KOPT-K1 (cell line): ENCODE measurements around the gene INCA1.

ENCODE experiments used
- H3K27ac ChIP-seq: fragments of 200-600 bp; sonication (generic); 2 replicates; pipeline ENCODE4 v1.5.1; 2016; ENCODE audit warnings: antibody characterized with exemption, mild to moderate bottlenecking, low read depth, low read length; ENCODE audit not compliant: poor library complexity, severe bottlenecking
- H3K36me3 ChIP-seq: fragments of 200-600 bp; sonication (generic); 2 replicates; pipeline ENCODE4 v1.5.1; 2017; ENCODE audit warnings: antibody characterized with exemption, mild to moderate bottlenecking, low read length, moderate library complexity; ENCODE audit not compliant: insufficient read depth
- H3K9me3 ChIP-seq: fragments of 200-600 bp; sonication (generic); 2 replicates; pipeline ENCODE4 v1.5.1; 2017; ENCODE audit warnings: antibody characterized with exemption, low read length, mild to moderate bottlenecking; ENCODE audit not compliant: insufficient read depth, poor library complexity, severe bottlenecking

The INCA1 gene

DNA sequence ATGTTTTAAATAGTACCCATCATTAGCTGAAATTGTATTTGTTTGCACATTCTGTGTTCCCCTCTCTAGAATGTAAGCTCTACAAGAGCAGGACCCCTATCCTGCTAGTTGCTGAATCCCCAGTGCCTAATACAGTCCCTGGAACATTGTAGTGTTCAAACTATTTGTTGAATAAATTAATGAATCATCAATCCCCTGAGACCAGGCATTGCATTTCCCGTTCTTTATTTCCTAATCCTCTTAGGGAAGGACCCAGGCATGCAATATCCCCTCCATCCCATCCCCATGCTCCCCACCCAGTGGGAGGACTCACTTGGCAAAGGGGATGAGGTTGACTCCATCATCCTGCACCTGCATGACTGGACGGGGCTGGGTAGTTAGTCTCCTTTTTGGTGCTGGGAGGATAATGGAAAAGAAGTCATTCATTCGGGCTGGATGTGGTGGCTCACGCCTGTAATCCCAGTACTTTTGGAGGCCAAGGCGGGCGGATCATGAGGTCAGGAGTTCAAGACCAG lies 3.2 kb downstream of the INCA1 start:
- H3K9me3 ChIP-seq, result no peaks in the 10 kb centered on the region
- no peak overlapping the region for H3K27ac ChIP-seq
- H3K36me3 ChIP-seq, result no peaks in the 10 kb centered on the region

GRCh38 chr17:4987767-4988567 lies 9.4 kb downstream of the INCA1 start:
- Histone ChIP-seq H3K9me3 (no peaks in the 10 kb centered on the region), H3K36me3 (peaks cover under 1% of the 10 kb centered on the region; the same call in 1 of the 2 replicates), H3K27ac (peak overlapping the region; percentile 63)

DNA sequence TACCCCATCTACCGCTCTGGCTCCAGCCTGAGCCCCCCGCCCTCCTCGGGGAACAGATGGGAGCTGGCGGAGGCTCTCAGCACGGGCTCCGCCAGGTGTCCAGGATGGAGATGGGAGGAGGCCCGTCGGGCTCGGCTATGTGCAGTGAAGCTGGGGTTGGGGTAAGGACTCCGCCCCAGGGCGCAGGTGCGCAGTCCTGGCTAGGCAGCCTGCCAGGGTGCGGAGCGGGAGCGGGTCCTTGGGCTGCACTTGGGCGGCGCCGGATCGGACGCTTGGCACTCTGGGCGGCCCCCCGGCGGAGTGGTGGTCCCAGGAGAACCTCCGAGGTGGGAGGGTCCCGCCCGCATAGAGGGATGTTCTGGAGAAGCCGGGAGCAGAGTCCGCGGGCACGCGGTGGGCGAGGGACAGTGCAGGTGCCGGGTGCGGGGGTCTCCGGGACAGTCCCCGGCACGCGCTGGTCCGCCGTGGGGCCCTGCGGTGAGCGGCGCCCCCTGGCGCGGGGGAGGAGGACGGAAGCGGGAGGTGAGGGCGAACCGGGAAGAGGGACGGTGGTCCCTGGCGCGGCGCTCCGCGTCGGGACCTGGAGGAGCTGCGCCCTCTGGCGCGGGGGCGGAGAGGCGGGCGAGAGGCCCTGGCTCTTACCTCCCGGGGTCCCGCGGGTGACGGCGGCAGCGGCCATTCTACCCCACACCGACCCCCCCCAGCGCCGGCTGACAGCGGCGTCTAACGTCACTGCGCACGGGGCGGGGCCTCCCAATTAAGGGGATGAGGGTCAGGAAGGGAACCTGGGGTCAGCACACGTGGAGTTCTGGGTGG lies 10.2 kb downstream of the INCA1 start, which contains the start of gene CAMTA2:
CAMTA2 (minus strand) TSS at position 725 of the 816 bp plus-strand sequence. CDS start 1,453 bp downstream, outside the sequence.
- peak within 1 kb of the TSS; percentile 63 for H3K27ac ChIP-seq
- H3K36me3 ChIP-seq, result peaks cover 9% of the 10 kb centered on the region; the same call in 1 of the 2 replicates
- H3K9me3 ChIP-seq, result no peaks in the 10 kb centered on the region

DNA sequence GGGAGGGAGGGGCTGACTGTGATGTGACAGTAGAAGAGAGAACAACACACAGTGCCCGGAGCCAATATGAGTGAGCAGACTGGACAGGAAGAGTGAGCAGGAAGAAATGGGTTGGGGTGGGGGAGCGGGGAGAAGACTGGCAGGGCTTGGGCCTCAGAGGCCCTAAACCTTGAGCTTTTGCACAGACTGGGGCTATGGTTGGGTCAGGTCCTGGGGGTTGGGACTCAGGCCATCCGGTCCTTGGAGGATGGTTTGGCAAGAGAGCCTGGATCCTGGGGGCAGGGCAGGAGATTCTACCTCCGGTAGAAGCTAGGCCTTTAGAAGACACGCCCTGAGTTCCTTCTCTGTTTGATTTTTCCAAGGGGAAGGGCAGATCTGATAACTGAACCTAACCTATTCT lies 10.9 kb downstream of the INCA1 start:
- no peak overlapping the region for H3K27ac ChIP-seq
- H3K9me3 ChIP-seq, result no peaks in the 10 kb centered on the region
- peaks cover 17% of the 10 kb centered on the region; the same call in 1 of the 2 replicates for H3K36me3 ChIP-seq

DNA sequence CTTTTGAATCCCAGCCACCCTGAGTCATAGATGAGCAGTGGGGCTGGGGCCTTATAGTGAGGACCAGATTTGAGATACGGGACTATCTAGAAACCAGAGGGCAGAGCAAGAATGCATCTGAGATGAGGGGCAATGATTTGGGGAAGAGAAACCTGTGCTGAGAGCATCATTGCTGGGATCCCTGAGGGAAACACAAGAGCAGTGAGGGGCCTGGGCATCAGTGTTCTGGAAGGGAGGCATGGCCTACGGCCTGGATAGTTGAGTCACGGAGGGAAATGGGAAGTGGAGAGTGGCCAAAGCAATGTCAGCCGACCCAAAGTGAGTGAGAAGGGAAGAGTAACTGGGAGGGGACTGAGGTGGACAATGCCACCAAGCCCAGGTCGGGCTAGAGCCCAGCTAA lies 15.0 kb downstream of the INCA1 start:
- Histone ChIP-seq H3K9me3 (no peaks in the 10 kb centered on the region), H3K36me3 (peaks cover 51% of the 10 kb centered on the region), H3K27ac (no peak overlapping the region)

GRCh38 chr17:4980644-4981216 lies 16.6 kb downstream of the INCA1 start:
- Histone ChIP-seq H3K27ac (no peak overlapping the region), H3K9me3 (no peaks in the 10 kb centered on the region), H3K36me3 (peaks cover 60% of the 10 kb centered on the region)

DNA sequence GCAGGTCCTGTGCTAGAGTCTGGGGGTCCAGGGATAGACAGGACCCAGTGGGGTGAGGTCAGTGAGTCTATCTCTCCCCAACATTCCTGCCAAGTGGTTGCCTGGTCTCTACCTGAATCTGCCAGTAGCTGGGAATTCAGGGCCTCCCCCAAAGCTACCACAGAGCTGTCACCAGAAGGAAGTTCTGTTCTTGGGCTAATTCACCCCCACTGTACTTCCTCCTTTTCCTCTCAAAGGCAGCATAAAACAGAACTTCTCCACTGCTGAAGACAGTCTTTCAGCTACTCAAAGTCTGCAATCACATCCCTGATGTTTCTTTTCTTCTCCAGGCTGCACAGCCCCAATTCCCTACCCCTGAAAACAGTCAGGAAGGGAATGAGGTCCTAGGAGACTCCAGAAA lies 18.6 kb downstream of the INCA1 start:
- H3K36me3 ChIP-seq, result peaks cover 67% of the 10 kb centered on the region
- no peaks in the 10 kb centered on the region for H3K9me3 ChIP-seq
- H3K27ac ChIP-seq, result no peak overlapping the region

- Histone ChIP-seq H3K9me3 (no peaks in the 10 kb centered on the region), H3K36me3 (peaks cover 70% of the 10 kb centered on the region), H3K27ac (no peak overlapping the region)
Observed at GRCh38 chr17:4974115-4974670, 23.1 kb downstream of the INCA1 start.

DNA sequence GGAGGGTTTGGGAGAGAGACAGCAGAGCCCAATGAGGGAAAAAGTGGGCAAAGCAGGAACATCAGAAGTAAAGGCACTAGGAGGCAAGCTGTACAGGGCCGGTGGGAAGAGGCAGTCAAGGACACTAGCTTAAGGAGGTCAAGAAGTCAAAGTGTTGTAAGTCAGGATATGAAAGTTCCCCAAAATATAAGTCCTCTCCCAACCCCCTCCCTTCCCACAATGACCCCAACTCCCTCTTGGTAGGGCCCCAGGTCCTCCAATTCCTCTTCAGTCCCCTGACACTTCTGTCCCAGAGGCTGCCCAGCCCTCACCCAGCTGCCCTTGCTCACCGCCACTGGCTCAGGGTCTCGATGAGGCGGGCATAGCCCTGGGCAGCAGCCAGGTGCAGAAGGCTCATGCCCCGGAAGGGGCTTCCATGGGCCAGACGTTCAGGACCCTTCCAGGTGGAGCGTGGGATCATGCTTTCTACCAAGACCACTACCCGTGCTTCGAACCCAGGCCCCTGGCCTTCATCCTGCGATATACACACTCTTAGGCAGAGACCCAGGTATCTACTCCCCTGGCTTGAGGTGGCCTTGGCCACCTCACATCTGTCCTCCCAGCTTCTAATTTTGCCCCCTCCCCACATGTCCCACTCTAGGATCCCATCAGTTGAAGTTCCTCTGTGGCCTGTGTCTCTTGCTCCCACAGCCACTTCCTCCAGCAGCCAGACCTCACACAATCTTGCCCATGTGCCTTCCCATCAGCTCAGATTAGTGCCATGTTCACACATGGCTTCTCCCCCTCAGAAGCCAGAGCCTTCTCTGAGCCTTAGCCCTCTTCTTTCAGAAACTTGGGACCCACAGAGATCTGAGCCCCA lies 23.8 kb downstream of the INCA1 start:
- Histone ChIP-seq H3K36me3 (peaks cover 67% of the 10 kb centered on the region), H3K27ac (no peak overlapping the region), H3K9me3 (no peaks in the 10 kb centered on the region)

GRCh38 chr17:4972752-4973151 lies 24.6 kb downstream of the INCA1 start:
- H3K36me3 ChIP-seq, result peaks cover 60% of the 10 kb centered on the region
- no peak overlapping the region for H3K27ac ChIP-seq

DNA sequence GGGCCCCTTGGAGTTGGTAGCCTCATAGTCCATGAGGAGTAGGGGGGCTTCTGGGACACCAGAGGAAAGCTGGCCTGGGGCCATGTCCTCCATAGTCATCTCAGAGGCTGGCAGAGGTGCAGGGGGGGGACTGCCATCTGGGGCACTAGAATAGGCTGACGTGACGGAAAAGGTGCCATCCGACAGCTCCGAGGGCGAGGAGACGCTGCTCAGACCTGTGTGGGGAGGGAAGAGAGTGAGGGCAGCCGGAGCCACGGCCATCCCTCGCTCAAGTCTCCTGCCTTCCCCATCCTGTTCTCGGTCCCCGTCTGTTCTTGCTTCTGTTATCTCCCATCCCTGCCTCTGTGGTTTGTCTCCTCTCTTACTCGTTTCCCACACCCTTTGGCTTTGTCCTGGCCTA lies 25.0 kb downstream of the INCA1 start:
- peaks cover 55% of the 10 kb centered on the region for H3K36me3 ChIP-seq
- H3K9me3 ChIP-seq, result no peaks in the 10 kb centered on the region
- H3K27ac ChIP-seq, result no peak overlapping the region

More at GRCh38 chr17:4972752-4973151, 24.6 kb downstream of the INCA1 start:
- no peaks in the 10 kb centered on the region for H3K9me3 ChIP-seq

DNA sequence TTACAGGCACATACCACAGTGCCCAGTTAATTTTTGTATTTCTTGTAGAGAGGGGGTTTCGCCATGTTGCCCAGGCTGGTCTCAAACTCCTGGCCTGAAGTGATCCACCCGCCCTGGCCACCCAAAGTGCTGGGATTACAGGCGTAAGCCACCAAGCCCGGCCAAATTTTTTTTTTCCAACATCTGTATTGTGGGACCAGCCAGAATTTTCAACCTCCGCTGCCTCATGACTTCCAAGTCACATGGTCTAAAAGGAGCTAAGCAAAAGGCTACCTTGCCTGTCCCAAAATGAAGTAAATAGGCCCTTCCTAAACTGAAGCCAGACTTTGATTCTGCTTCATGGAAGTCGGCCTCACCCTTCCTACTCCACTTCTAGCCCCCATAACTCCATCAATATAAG lies 25.5 kb downstream of the INCA1 start:
- Histone ChIP-seq H3K9me3 (no peaks in the 10 kb centered on the region), H3K27ac (no peak overlapping the region), H3K36me3 (peaks cover 50% of the 10 kb centered on the region)

DNA sequence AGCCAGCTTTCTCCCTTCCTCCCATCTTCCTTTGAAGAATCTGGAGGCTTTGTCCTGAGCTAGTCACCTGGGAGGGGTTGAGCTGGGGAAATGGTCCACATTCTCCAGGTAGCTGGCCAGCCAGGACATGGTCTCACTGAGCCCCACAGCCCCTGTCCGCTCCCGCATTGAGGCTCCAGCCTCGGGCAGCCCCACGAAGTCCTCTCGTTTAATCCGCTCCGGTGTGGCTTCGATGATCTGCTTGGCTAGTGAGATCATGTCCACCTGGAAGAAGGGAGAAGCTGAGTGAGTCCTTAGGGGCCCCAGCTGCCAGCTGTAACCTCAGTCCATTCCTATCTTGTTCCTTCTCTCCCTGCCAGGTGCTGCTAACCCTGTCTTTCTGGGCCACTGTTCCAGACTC lies 27.0 kb downstream of the INCA1 start:
- peaks cover 46% of the 10 kb centered on the region for H3K36me3 ChIP-seq
- no peak overlapping the region for H3K27ac ChIP-seq
- no peaks in the 10 kb centered on the region for H3K9me3 ChIP-seq

DNA sequence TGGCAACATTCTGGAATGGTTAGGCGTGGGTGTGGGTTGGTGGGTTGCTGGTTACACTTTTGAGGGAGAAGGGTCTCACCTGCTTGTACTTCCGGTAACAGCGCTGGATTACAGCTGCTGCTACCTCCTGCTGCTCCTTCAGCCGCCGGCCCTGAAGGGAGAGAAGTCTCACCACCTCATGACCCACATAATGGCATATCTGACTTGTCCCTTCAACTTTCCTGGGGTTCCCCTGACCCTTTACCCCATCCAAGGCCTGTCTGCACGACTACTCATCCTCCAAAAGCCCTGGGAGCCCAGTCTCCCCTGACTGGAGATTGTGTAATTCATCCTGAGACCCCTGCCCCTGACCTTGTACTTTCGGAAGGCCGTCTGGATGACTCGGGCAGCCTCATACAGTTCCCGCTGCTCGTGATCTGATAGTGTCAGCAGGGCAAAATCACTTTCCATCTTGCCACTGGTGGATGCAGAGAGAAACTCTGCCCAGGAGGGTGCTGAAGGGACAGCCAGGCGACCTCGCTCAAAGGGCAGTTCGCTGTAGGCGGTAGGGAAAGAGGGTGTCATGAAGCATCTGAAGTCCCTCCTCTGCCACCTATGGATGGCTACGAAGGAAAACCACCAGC lies 27.7 kb downstream of the INCA1 start:
- H3K36me3 ChIP-seq, result peaks cover 46% of the 10 kb centered on the region
- no peak overlapping the region for H3K27ac ChIP-seq

More for the DNA sequence above, 27.7 kb downstream of the INCA1 start:
- no peaks in the 10 kb centered on the region for H3K9me3 ChIP-seq
